GM18873 (cell line): ENCODE data around the gene OGFR.

Experiments used
- ATAC-seq: cut with Tn5 transposase; IDR thresholded peaks from one replicate; pipeline ENCODE4 v1.9.1; 2021; ENCODE audit warnings: mild to moderate bottlenecking, moderate library complexity, moderate number of reproducible peaks; ENCODE audit not compliant: unreplicated experiment, low FRiP score

Gene OGFR

GRCh38 chr20:62799459-62799858, 5.2 kb upstream of the OGFR start:
- no peak for ATAC-seq

- ATAC-seq, result no peak
These were observed 4.8 kb upstream of the OGFR start for GRCh38 chr20:62799873-62800272.

GRCh38 chr20:62800314-62801259, 4.0 kb upstream of the OGFR start:
- no peak for ATAC-seq

GRCh38 chr20:62801284-62802010, 3.2 kb upstream of the OGFR start:
- ATAC-seq, result no peak

- no peak for ATAC-seq
These were observed 2.5 kb upstream of the OGFR start for GRCh38 chr20:62802026-62802712.

- no peak for ATAC-seq
These were observed 511 bp upstream of the OGFR start for GRCh38 chr20:62804021-62804626.

- no peak for ATAC-seq
These were observed 598 bp downstream of the OGFR start for GRCh38 chr20:62805155-62805710.

GRCh38 chr20:62805711-62806382, 1.2 kb downstream of the OGFR start:
- ATAC-seq, result no peak

GRCh38 chr20:62806383-62807050, 1.9 kb downstream of the OGFR start:
- ATAC-seq, result no peak

- ATAC-seq, result no peak
These were observed 3.0 kb downstream of the OGFR start for GRCh38 chr20:62807444-62808210.

- ATAC-seq, result no peak
These were observed 3.7 kb downstream of the OGFR start for GRCh38 chr20:62808211-62808865.

- ATAC-seq, result no peak
These were observed 5.1 kb downstream of the OGFR start for GRCh38 chr20:62809530-62810428.

- no peak for ATAC-seq
These were observed 6.7 kb downstream of the OGFR start for GRCh38 chr20:62811320-62811719.

- ATAC-seq, result no peak
These were observed 7.1 kb downstream of the OGFR start for GRCh38 chr20:62811720-62812119.

- ATAC-seq, result no peak
These were observed 7.7 kb downstream of the OGFR start for GRCh38 chr20:62812181-62812906.

GRCh38 chr20:62812907-62813200, 8.2 kb downstream of the OGFR start:
- ATAC-seq, result no peak

GRCh38 chr20:62813588-62813987, 9.0 kb downstream of the OGFR start:
- ATAC-seq, result no peak
